Measurements from ENCODE around the gene KBTBD12. TPM values are rescaled to one million over a fixed set of nuclear protein-coding genes. Genes with fewer than 3 reads are reported as not detected.

Gene KBTBD12
- total and polyA plus RNA-seq, 2 of the 13 experiments (the other 11 are each of a cell fraction or from before 2014, with no cell fraction given) = not detected

- no peak for FAIRE-seq
- ChIA-PET POLR2A (no interaction called here), CTCF (ENCODE audit: low intra/inter-chr PET ratio, low total read pairs) (no interaction called here)
- intact Hi-C loops (cut with micrococcal nuclease; ENCODE audit: unreplicated experiment) (no loop called here), in situ Hi-C loops (cut with HindIII; ENCODE audit: extremely low pct_ligation_motif_present, low pct_unique_long_range_greater_than_20kb) (no loop called here)
- no peaks in the 10 kb centered on the region for H3K9me3 ChIP-seq (ENCODE audit: low read length)
- H3K79me2 ChIP-seq (ENCODE audit: insufficient read depth, low read length) = no peaks in the 10 kb centered on the region
- H3K4me1 ChIP-seq (ENCODE audit: insufficient read depth, low read length) = no peaks in the 10 kb centered on the region
- H4K20me1 ChIP-seq (ENCODE audit: insufficient read depth, low read length) = no peaks in the 10 kb centered on the region
- H3K9ac ChIP-seq (ENCODE audit: insufficient read depth, low read depth, low read length) = no peak overlapping the region
- no peaks in the 10 kb centered on the region for H3K27me3 ChIP-seq (ENCODE audit: control insufficient read depth in 1 of 2, insufficient read depth in 2 of 2, low read length in 2 of 2)
- no peak overlapping the region for H3K27ac ChIP-seq (ENCODE audit: extremely low read length, insufficient read depth, low read length)
- H2AFZ ChIP-seq (ENCODE audit: low read length) = no peak overlapping the region
- no peaks in the 10 kb centered on the region for H3K36me3 ChIP-seq (replicated peaks in 1 of 2; ENCODE audit: control insufficient read depth in 1 of 2, insufficient read depth in 2 of 2, low read length in 2 of 2)
- WGBS (ENCODE audit: low lambda C conversion rate) = 0% methylated on average over 1 of the region's 1 CpG
- TF ChIP-seq THAP8 (CRISPR knock-in tag; IDR thresholded peaks at IDR 0.05; ENCODE audit: borderline replicate concordance) = no peak
- TF ChIP-seq MNT (IDR thresholded peaks at IDR 0.05) = no peak
- no peak for TF ChIP-seq ZNF839 (CRISPR knock-in tag; IDR thresholded peaks at IDR 0.05; ENCODE audit: borderline replicate concordance)
- no peak for TF ChIP-seq KLF16 (CRISPR knock-in tag; IDR thresholded peaks at IDR 0.05)
- no peak for TF ChIP-seq REXO4 (CRISPR knock-in tag; IDR thresholded peaks at IDR 0.05; ENCODE audit: borderline replicate concordance)
- no peak for TF ChIP-seq ZNF484 (CRISPR knock-in tag; IDR thresholded peaks at IDR 0.05; ENCODE audit: borderline replicate concordance, low read depth)
- no peak for TF ChIP-seq GZF1 (CRISPR knock-in tag; IDR thresholded peaks at IDR 0.05)
- no peak for TF ChIP-seq USF2 (IDR thresholded peaks at IDR 0.05; ENCODE audit: low read depth, low read length)
- TF ChIP-seq USF2 (CRISPR knock-in tag; IDR thresholded peaks at IDR 0.05; ENCODE audit: borderline replicate concordance) = no peak
- no TSS peak for BruUV-seq (replicated peaks)
- DNase-seq (ENCODE audit: low spot score) = no peak
- H3K4me2 ChIP-seq (ENCODE audit: low read depth, low read length) = no peak overlapping the region
- ATAC-seq = no peak
- H3K4me3 ChIP-seq (replicated peaks in 1 of 3; ENCODE audit: insufficient read depth in 1 of 3, low read depth in 2 of 3, low read length in 3 of 3) = no peak overlapping the region
These were observed 36.2 kb downstream of the KBTBD12 start for GRCh38 chr3:127951276-127951675.

All from HepG2 (cell line).